T1000 (cell line): ENCODE data around the gene ARID1A.
A peak's percentile ranks its signal among the peaks of the same experiment; 100 is the strongest.
"Not testable (repeated sequence)": the region's sequence is repeated elsewhere in the genome, so short reads cannot be mapped to it uniquely, and the experiment has no call there.

Experiments
- DNase-seq: peaks from one replicate; lab custom pipeline; 2025; ENCODE audit warnings: mixed read lengths; lab: John Stamatoyannopoulos, UW

ARID1A gene

DNA sequence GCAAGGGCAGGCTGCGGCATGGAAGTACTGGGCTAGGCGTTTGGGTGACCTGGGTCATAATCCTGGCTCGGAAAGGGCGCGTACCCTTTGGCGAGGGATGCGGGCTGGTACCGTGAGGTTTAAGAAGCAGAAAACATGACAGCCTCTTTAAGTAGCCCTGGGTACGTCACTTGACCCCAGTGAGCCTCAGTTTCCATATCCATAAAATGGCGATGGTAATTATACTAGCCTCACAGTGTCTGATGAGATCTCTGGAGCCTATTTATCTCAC is 92.6 kb downstream of the ARID1A start:
- no peak for DNase-seq

DNA sequence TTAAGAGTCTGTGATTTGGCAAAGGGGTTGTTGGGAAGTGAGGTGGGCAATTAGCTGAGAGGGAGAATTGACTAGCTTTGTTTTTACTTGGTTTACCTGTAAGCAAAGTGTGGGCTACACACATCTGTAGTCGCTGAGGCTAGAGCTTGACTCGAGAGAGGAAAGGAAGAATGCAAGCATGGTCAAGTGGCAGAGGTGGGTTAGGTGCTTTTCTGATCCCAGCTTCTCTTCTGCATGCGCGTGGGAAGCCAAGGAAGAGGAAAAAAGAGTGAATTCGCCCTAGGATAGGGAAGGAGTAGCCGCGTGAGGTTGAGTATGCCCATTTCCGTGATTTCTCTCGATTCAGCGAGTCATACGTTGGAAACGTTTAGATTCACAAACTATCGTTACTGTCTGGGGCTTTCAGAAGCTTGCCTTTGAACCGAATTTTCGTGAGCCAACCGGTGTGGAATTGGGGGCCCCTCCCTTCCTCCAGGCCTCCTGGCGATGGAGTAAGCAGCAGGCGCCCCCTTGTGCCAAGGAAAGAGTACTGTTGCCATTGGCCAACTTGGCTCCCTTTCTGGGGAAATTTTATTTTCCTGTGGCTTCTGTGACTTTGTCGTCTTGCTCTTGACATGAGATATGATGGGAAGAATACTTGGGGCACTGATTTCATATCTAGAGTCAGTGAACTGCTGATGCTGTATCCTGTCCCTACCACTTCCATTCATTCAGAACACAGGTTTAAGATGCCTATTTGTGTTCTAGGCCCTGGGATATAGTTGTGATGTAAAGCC is 93.2 kb downstream of the ARID1A start:
- DNase-seq = peak; percentile 70

DNA sequence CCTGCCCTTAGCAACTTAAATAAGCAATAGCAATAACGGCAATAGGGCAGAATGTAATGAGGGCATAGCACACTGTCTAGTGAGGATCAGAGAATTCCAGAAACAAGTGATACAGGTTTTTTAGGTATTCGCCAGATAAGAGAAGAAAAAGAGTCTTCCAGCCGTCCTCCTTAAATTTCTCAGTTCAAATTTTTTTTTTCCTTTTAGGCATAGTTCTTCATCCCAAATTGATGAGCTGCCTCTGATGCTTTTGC is 93.7 kb downstream of the ARID1A start:
- no peak for DNase-seq

DNA sequence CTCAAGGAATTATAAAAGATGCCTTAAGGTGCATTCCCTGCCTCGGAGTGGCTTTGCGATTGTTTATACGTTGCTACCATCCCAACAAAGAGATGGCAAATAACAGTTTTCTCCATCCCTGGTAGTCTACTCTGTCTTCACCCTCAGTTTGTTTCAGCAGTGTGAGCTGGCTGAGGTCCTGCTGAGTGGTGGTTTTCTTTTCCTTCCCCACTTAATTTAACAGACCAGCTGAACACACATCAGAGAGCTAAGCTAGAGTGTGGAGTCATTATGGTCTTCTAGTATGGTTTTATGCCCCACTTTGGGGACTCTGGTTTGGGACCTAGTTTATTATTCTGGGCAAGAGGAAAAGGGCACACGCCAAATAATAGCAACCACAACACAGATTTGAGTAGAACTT is 94.1 kb downstream of the ARID1A start:
- no peak for DNase-seq

DNA sequence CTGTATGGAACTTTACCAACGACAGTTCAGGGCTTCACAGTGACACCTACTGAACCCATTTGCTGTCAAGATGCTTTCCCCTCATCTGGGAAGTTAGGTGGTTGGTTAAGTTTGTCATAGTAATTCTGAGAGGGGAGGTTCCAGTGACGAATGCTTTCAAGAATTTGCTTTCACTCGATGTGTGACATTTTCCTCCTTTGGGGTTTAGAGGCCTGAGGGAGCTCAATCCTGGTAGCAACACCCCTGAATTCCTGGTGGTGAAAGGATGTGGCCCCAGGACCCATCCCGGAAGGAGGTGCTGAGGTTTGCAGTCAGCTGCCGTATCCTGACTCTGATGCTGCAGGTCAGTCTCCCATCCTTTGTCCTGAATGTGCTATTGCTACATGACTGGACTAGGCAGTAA is 94.7 kb downstream of the ARID1A start:
- no peak for DNase-seq

GRCh38 chr1:26791148-26791547 is 95.3 kb downstream of the ARID1A start:
- DNase-seq = no peak

- DNase-seq = no peak
Observed at GRCh38 chr1:26791626-26792025, 95.8 kb downstream of the ARID1A start.

GRCh38 chr1:26792924-26793323 is 97.1 kb downstream of the ARID1A start:
- no peak for DNase-seq

GRCh38 chr1:26794391-26794790 is 98.6 kb downstream of the ARID1A start:
- no peak for DNase-seq

- no peak for DNase-seq
Observed at GRCh38 chr1:26797627-26798026, 101.8 kb downstream of the ARID1A start.

DNA sequence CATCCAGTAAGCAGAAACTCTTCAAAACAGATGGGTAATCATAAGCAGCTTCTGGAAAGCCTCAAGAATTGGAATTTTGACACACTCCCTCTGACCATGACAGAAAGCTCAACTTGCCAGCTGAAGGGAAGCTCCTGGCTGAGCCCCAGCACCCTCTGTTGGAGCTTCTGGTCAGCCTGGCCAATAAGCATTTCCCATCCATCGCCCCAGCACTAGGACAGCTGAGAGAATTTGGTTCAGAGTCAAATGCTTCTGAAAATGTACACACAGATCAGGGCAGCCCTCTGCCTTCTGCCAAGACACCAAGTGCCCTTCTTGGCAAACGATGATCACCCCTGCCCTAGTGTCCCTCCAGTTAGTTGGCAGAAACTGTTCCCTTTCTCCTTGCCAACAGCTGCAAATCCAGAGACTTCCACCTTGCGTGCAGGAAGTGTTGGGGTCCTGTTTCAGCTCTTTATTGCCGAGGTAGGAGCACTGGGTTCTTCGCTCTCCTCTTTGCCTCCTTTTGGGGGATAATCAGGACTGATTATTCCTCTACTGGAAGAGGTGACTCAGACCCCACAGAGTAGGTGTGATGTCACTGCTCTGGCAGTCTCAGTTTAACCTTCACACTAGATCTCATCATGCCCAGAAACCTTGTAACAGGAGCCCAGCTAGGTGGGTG is 103.8 kb downstream of the ARID1A start:
- no peak for DNase-seq

DNA sequence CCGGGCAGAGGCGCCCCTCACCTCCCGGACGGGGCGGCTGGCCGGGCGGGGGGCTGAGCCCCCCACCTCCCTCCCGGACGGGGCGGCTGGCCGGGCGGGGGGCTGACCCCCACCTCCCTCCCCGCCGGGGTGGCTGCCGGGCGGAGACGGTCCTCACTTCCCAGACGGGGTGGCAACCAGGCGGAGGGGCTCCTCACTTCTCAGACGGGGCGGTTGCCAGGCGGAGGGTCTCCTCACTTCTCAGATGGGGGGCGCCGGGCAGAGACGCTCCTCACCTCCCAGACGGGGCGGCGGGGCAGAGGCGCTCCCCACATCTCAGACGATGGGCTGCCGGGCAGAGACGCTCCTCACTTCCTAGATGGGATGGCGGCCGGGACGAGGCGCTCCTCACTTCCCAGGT is 108.1 kb downstream of the ARID1A start:
- DNase-seq = not testable (repeated sequence)

DNA sequence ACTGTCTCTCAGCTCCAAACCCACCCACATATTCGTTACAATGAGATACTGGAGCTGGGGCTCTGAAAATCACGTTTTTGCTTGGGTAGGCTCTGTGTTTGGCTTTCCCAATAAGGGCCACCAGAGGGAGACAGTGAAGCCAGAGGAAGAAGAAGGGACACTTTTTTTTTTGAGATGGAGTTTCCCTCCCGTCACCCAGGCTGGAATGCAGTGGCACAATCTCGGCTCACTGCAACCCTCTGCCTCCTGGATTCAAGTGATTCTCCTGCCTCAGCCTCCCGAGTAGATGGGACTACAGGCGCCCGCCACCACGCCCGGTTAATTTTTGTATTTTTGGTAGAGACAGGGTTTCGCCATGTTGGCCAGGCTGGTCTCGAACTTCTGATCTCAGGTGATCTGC is 114.3 kb downstream of the ARID1A start:
- DNase-seq = peak; percentile 35

DNA sequence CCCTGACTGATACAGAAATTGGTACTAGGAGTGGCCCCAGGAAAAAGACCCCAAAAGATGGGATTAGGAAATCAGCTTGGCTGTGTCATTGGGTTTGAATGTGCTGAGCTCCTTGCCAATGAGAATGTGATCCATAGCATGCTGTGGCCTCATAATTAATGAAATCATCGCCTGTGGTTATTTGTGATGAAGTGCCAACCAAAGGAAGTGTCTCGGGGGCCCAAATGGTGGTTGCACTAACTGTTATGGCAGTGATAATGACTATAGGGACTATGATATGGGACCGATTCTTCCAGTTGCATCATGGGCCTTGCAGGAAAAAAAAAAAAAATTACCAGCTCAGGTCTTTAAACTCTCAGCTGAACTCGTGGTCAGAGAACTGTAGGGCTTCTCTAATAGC is 115.2 kb downstream of the ARID1A start:
- no peak for DNase-seq

GRCh38 chr1:26811708-26812107 is 115.9 kb downstream of the ARID1A start:
- DNase-seq = no peak

- DNase-seq = no peak
Observed at GRCh38 chr1:26814377-26814776, 118.6 kb downstream of the ARID1A start.

DNA sequence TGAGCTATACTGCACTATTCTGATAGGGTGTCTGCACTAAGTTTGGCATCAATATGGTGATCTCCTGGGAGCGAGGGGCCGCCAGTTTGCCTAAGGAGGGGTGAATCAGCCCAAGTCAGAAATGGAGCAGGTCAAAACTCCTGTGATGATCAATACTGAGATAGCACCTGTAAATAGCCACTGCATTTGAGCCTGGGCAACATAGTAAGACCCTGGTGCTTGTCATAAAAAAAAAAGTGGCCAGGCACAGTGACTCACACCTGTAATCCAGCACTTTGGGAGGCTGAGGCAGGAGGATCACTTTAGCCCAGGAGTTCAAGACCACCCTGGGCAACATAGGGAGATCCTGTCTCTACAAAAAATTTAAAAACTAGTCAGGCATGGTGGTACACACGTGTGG is 119.1 kb downstream of the ARID1A start:
- no peak for DNase-seq

DNA sequence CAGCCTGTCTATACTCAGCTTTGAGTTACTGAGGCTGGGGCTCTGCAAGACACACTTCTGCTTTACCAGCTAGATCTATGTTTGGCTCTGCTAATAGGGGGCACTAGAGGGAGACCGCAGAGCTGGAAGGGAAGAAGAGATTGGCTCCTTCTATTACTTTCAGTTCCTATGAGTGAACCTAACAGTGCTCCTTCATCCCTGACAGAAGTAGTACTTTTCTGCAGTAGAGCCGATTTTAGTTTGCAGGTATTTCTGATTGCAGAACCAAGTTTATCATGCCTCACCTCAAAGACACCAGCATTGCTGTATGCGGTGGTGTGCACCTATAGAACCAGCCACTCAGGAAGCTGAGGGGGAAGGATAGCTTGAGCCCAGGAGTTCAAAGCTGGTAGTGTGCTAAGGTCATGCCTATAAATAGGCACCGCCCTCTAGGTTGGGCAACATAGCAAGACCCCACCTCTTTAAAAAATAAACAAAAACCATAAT is 125.0 kb downstream of the ARID1A start:
- no peak for DNase-seq

DNA sequence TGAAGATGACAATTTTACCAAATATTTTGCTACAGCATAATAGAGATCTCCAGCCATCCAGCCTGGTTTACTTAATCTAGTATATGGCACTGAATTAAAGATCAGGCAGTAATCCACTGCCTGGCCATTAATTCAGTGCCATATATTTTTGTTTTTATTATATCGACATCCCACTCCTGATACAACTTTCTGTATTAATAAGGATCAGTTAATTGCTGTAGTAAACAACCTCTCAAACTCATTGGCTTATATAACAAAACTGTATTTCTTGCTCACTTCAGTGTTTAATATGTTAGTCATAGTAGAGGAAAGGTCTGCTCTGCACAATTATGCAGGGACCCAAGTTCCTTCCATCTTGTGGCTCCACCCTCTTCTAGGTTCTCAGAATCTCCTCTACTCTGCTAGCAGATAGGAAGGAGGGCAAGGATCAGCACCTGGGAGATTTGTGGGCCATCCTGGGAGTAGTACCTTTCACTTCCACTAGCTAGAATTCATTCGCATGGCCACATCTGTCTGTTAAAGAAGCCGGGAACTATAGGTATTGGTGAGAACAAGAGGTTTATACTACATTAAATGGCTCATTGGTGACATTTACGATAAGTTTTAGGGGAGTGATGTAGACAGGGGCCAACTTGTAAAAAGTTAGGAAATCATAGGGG is 127.1 kb downstream of the ARID1A start:
- DNase-seq = no peak

GRCh38 chr1:26824731-26825130 is 128.9 kb downstream of the ARID1A start:
- DNase-seq = no peak

DNA sequence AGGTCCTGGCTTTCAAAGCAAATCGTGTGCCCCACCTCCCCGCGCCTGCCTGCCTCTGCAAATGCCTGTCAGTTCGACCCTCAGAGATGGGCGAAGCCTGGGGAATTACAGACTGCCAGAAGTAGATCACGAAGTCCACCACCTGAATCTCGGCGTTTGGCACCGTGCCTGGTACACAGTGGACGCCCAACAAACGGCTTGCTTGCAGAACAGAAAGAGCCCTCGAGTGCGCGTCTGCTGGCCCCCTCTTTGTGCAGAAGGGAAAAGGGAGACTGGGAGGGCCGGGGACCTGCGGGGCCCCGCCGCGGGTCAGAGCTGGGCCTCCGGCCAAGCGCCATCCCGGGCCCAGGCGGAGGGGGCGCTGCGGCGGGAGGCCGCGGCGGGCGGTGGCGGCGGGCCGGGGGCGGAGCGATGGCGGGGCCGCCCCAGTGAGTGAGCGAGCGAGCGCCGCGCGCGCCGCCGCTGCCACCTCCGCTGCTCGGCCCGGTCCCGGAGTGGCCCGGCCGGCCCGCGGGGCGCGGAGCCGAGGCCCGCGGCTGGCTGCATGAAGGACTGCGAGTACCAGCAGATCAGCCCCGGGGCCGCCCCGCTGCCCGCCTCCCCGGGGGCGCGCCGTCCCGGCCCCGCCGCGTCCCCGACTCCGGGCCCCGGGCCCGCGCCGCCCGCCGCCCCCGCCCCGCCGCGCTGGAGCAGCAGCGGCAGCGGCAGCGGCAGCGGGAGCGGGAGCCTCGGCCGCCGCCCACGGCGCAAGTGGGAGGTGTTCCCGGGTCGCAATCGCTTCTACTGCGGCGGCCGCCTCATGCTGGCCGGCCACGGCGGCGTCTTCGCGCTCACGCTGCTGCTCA is 130.7 kb downstream of the ARID1A start, which contains the start of gene ZDHHC18:
ZDHHC18 (plus strand) TSS at position 428 of the 845 bp plus-strand sequence; CDS start at position 545, 117 bp downstream.
- DNase-seq = peak; percentile 53

DNA sequence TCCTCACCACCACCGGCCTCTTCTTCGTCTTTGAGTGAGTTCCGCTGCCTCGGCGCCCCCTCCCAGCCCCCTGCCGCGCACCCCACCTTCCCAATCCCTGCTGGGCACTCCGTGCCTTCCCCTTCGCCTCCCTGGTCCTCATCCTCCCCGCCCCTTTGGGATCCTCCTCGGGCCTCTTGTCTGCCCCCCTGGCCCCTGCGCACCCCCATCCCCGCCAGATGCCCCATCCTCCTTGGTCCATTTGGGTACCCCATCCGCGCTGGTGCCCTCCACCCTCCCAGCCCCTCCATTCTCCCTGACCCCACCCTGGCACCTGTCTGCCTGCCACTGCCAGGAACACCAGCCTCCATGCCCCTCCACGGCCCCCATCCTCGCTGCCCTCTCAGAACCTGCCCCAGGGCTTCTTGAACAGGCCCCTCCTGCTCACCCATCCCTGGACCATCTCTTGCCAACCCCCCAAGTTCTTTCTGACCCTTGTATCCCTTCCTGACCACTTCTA is 131.3 kb downstream of the ARID1A start:
- DNase-seq = no peak
